IMR-90 (cell line): ENCODE data around the gene MACROD1. TPM values are rescaled to one million over a fixed set of nuclear protein-coding genes. Genes with fewer than 3 reads are reported as not detected.

Source experiments
- ATAC-seq: fragments of 200-7000 bp; cut with Tn5 transposase; 2 replicates; pipeline ENCODE4 v1.9.1; 2020; ENCODE audit warnings: low read depth, mild to moderate bottlenecking, moderate library complexity
- BruUV-seq: library from RNA; stranded (reverse); fragments of 400-500 nt; replicated peaks from 2 replicates; lab custom pipeline; 2021; lab: Mats Ljungman, UMichigan
- CTCF ChIA-PET: fragments of 300-600 bp; formaldehyde crosslinking; extraction: SDS; loops from one replicate; lab custom pipeline; 2021; ENCODE audit warnings: antibody characterized with exemption; lab: Yijun Ruan, JAX
- POLR2A ChIA-PET: fragments of 300-600 bp; sonication (Branson Sonifier 250); formaldehyde crosslinking; loops from one replicate; lab custom pipeline; 2022; ENCODE audit warnings: antibody characterized with exemption; ENCODE audit not compliant: unreplicated experiment; lab: Charles Lee
- DNase-seq: peaks from one replicate; pipeline ENCODE4 v3.0.0; 2013
- H2AFZ ChIP-seq: replicated peaks from 2 replicates; pipeline ENCODE3; 2013; ENCODE audit warnings: low read length, mild to moderate bottlenecking; ENCODE audit not compliant: poor library complexity
- H2AK5ac ChIP-seq: 2 replicates; pipeline ENCODE4 v1.6.1; 2013; ENCODE audit warnings: low read depth, low read length, inconsistent platforms
- H2AK9ac ChIP-seq: replicated peaks from 2 replicates; pipeline ENCODE3; 2013; ENCODE audit warnings: mild to moderate bottlenecking, low read depth, low read length, moderate library complexity; ENCODE audit not compliant: poor library complexity
- H2BK120ac ChIP-seq: 2 replicates; pipeline ENCODE4 v1.6.1; 2013; ENCODE audit warnings: low read depth, low read length, inconsistent platforms
- H2BK15ac ChIP-seq: 3 replicates; pipeline ENCODE4 v1.6.1; 2013; ENCODE audit warnings: low read depth, low read length, inconsistent platforms
- H2BK20ac ChIP-seq: 2 replicates; pipeline ENCODE4 v1.6.1; 2013; ENCODE audit warnings: low read depth, mild to moderate bottlenecking, inconsistent platforms, low read length, moderate library complexity
- H2BK5ac ChIP-seq: 2 replicates; pipeline ENCODE4 v1.6.1; 2013; ENCODE audit warnings: mild to moderate bottlenecking, low read depth, low read length, inconsistent platforms; ENCODE audit not compliant: poor library complexity, severe bottlenecking
- H3K14ac ChIP-seq: replicated peaks from 2 replicates; pipeline ENCODE4 v1.6.1; 2013; ENCODE audit warnings: low read depth, low read length, inconsistent platforms
- H3K18ac ChIP-seq: 2 replicates; pipeline ENCODE4 v1.6.1; 2013; ENCODE audit warnings: low read depth, low read length, control low read depth
- H3K23ac ChIP-seq: 2 replicates; pipeline ENCODE4 v1.6.1; 2013; ENCODE audit warnings: low read depth, low read length, inconsistent platforms
- H3K27ac ChIP-seq: 2 replicates; pipeline ENCODE4 v1.5.1; 2013; ENCODE audit warnings: mild to moderate bottlenecking, control low read depth, low read length; ENCODE audit not compliant: insufficient read depth
- H3K27me3 ChIP-seq: 2 replicates; pipeline ENCODE4 v1.6.1; 2013; ENCODE audit warnings: low read length; ENCODE audit not compliant: control insufficient read depth, insufficient read depth
- H3K36me3 ChIP-seq: 2 replicates; pipeline ENCODE4 v1.6.1; 2013; ENCODE audit warnings: low read length, mixed read lengths; ENCODE audit not compliant: control insufficient read depth, insufficient read depth
- H3K4ac ChIP-seq: 2 replicates; pipeline ENCODE4 v1.6.1; 2013; ENCODE audit warnings: low read depth, low read length, inconsistent platforms
- H3K4me1 ChIP-seq: 2 replicates; pipeline ENCODE4 v1.6.1; 2013; ENCODE audit warnings: low read length, mixed read lengths; ENCODE audit not compliant: control insufficient read depth, insufficient read depth
- H3K4me2 ChIP-seq: 2 replicates; pipeline ENCODE4 v1.6.1; 2013; ENCODE audit warnings: low read depth, mild to moderate bottlenecking, control low read depth, low read length, moderate library complexity
- H3K4me3 ChIP-seq: 2 replicates; pipeline ENCODE4 v1.5.1; 2013; ENCODE audit warnings: low read depth, mild to moderate bottlenecking, control low read depth, low read length, moderate library complexity; ENCODE audit not compliant: insufficient read depth
- H3K56ac ChIP-seq: 2 replicates; pipeline ENCODE4 v1.6.1; 2013; ENCODE audit warnings: low read length, inconsistent platforms; ENCODE audit not compliant: insufficient read depth; ENCODE audit errors: extremely low read depth
- H3K79me1 ChIP-seq, 2 experiments: 2 replicates each; pipeline ENCODE4 v1.6.1; 2013; ENCODE audit warnings: low read length in 2 of 2, inconsistent platforms in 1 of 2, low read depth in 1 of 2
- H3K9ac ChIP-seq: 2 replicates; pipeline ENCODE4 v1.6.1; 2013; ENCODE audit warnings: low read depth, low read length, control low read depth
- H3K9me1 ChIP-seq: 2 replicates; pipeline ENCODE4 v1.6.1; 2013; ENCODE audit warnings: low read length, inconsistent platforms; ENCODE audit not compliant: insufficient read depth
- H3K9me3 ChIP-seq: 2 replicates; pipeline ENCODE4 v1.6.1; 2013; ENCODE audit warnings: low read length; ENCODE audit not compliant: control insufficient read depth, insufficient read depth
- H4K20me1 ChIP-seq: 2 replicates; pipeline ENCODE4 v1.6.1; 2013; ENCODE audit warnings: low read length, inconsistent platforms; ENCODE audit not compliant: insufficient read depth
- H4K5ac ChIP-seq: 2 replicates; pipeline ENCODE4 v1.6.1; 2013; ENCODE audit warnings: mild to moderate bottlenecking, low read depth, low read length, control low read depth
- H4K8ac ChIP-seq, 2 experiments: 2 replicates each; pipeline ENCODE4 v1.6.1; 2013; ENCODE audit warnings: low read depth in 2 of 2, low read length in 2 of 2, control low read depth in 1 of 2, inconsistent platforms in 1 of 2
- H4K91ac ChIP-seq: 2 replicates; pipeline ENCODE4 v1.6.1; 2013; ENCODE audit warnings: low read depth, low read length, inconsistent platforms; ENCODE audit not compliant: insufficient read depth
- BHLHE40 ChIP-seq: fragments of 150-350 bp; IDR thresholded peaks from 2 replicates; pipeline ENCODE4 v1.6.1; 2016; ENCODE audit warnings: mild to moderate bottlenecking, low read depth, low read length
- MAFK ChIP-seq: IDR thresholded peaks from 2 replicates; pipeline ENCODE4 v1.6.1; 2012; ENCODE audit warnings: low read depth, low read length, improper control_type of control experiment
- MXI1 ChIP-seq: IDR thresholded peaks from 2 replicates; pipeline ENCODE4 v1.6.1; 2012; ENCODE audit warnings: low read depth, mild to moderate bottlenecking, low read length, moderate library complexity, borderline replicate concordance
- NFE2L2 ChIP-seq: fragments of 150-350 bp; IDR thresholded peaks from 2 replicates; pipeline ENCODE4 v1.6.1; 2016; ENCODE audit warnings: low read depth, mild to moderate bottlenecking, low read length
- POLR2A ChIP-seq: IDR thresholded peaks from 2 replicates; pipeline ENCODE4 v1.6.1; 2012; ENCODE audit warnings: mild to moderate bottlenecking, low read depth, low read length
- RAD21 ChIP-seq: IDR thresholded peaks from 2 replicates; pipeline ENCODE4 v1.6.1; 2012; ENCODE audit warnings: low read length, improper control_type of control experiment
- RCOR1 ChIP-seq: IDR thresholded peaks from 2 replicates; pipeline ENCODE4 v1.6.1; 2012; ENCODE audit warnings: mild to moderate bottlenecking, low read length, improper control_type of control experiment; ENCODE audit not compliant: insufficient replicate concordance
- RFX5 ChIP-seq: IDR thresholded peaks from 2 replicates; pipeline ENCODE4 v1.8.0; 2012; ENCODE audit warnings: low read depth, mild to moderate bottlenecking, low read length, moderate library complexity
- SMC3 ChIP-seq: fragments of 150-350 bp; IDR thresholded peaks from 2 replicates; pipeline ENCODE4 v1.6.1; 2016; ENCODE audit warnings: low read depth, mild to moderate bottlenecking, antibody characterized with exemption, low read length, moderate library complexity
- WGBS, 2 experiments: methylation state at CpG; one replicate each; pipeline versions ENCODE4 v1.1.5 to v1.1.7; 2013; ENCODE audit warnings: missing lambda C conversion rate in 2 of 2; ENCODE audit not compliant: insufficient read length in 1 of 2; ENCODE audit errors: extremely low coverage in 2 of 2; 5-methylcytosine and 5-hydroxymethylcytosine counted together
- dilution Hi-C: fragments of 300-500 bp; cut with HindIII; formaldehyde crosslinking; loops from one replicate; pipeline ENCODE4 v1.14.3; 2018; ENCODE audit warnings: low sequenced_read_pairs; ENCODE audit not compliant: unreplicated experiment
- in situ Hi-C: fragments of 300-500 bp; cut with MboI; formaldehyde crosslinking; loops from 3 replicates; pipeline ENCODE4 v1.14.3; 2019; ENCODE audit warnings: low sequenced_read_pairs, inconsistent platforms, mixed read lengths
- intact Hi-C: fragments of 100-400 bp; cut with micrococcal nuclease; formaldehyde crosslinking; loops from 2 replicates; pipeline ENCODE4 v1.10.0; 2022
- polyA plus RNA-seq, 3 experiments: library from polyadenylated mRNA; depleted of rRNA; stranded (reverse); fragments of >200 nt; gene quantifications; 2 replicates each; pipeline ENCODE4 v1.2.3, GENCODE V29; 2012; ENCODE audit warnings: low replicate concordance in 1 of 3
- total RNA-seq: library from RNA; depleted of rRNA; stranded (reverse); fragments of >200 nt; gene quantifications from 2 replicates; pipeline ENCODE4 v1.2.3, GENCODE V29; 2012
- TF ChIP-seq, protein P1 (sequence below): fragments of 150-350 bp; IDR thresholded peaks from 2 replicates; pipeline ENCODE4 v1.6.1; 2017; ENCODE audit warnings: mild to moderate bottlenecking, antibody characterized with exemption, low read length, low read depth
- TF ChIP-seq, protein P2 (sequence below): fragments of 150-350 bp; IDR thresholded peaks from 2 replicates; pipeline ENCODE4 v1.6.1; 2016; ENCODE audit warnings: low read depth, mild to moderate bottlenecking, low read length, moderate library complexity, borderline replicate concordance
- TF ChIP-seq, protein P3 (sequence below): conservative IDR thresholded peaks from 2 replicates; pipeline ENCODE4 v1.5.1; 2012; ENCODE audit warnings: mild to moderate bottlenecking, low read depth, low read length, improper control_type of control experiment

Gene MACROD1
- total and polyA plus RNA-seq, 2 of the 4 experiments (the other 2 are of a cell fraction) = 2.5 to 9.3 TPM

DNA sequence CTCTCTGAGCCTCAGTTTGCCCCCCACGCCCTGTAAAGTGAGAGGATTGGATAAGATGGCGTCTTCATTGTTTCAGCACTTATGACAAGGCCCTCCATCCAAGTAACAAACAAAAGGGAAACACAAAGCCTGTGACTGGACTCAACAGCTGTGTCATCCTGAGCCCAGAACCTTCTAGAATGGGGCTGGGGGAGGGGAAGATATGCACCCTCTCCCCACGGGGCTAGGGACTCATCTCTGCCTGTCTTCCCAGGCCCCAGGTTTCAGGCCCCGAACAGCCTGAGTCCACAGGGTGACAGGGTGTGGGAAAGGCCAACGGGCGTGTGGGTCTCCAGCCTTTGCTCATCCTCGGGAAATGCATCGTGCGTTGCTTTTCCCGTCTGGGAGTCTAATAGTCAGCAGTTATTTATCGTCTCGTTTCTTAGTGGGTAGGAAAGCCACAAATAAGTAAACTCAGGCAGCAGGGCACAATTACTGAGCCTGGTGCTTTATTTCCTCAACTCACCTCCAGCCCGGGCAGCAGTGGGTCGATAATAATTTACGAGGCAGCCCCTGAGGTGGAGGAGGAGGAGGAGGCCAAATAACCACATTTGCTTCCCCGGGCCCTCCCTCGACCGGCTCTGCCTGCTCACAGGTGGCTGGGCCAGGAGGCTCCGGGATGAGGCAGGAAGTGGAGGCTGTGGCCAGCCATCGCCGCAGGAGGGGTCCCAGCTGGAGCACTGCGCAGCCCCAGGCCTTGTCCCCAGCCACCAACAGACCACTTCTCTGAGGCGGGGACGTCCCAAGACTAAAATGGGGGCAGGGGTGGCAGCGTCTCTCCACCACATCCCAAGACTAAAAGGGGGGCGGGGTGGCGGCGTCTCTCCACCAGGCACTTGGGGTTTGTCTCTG lies 75.8 kb downstream of the MACROD1 start:
- POLR2A ChIA-PET = no interaction called here
- Histone ChIP-seq H3K79me1 (peaks cover 3 to 17% of the 10 kb centered on the region in 2 experiments; a peak in 2 of 4 replicates), H2BK120ac (peak overlapping the region; percentile 84), H2BK5ac (peak overlapping the region; percentile 22), H3K56ac (no peak overlapping the region), H4K91ac (peak overlapping the region; percentile 93), H2AFZ (no peak overlapping the region), H3K14ac (0 out of 2 replicates have a peak overlapping the region, but pooled peaks have one; percentile 4), H3K9ac (no peak overlapping the region), H3K4ac (peak overlapping the region; percentile 93), H3K4me2 (no peak overlapping the region), H3K23ac (no peak overlapping the region), H2AK9ac (peak overlapping the region; percentile 23), H3K27me3 (no peaks in the 10 kb centered on the region; the same call in 1 of the 2 replicates), H3K9me3 (no peaks in the 10 kb centered on the region), H2BK15ac (peak overlapping the region; percentile 6; the same call in 1 of the 3 replicates), H3K4me3 (no peak overlapping the region), H4K8ac (peak overlapping the region in 1 of 2 experiments; percentile 43; a peak in 2 of 4 replicates), H3K36me3 (no peaks in the 10 kb centered on the region), H3K18ac (no peak overlapping the region; the same call in 1 of the 2 replicates), H3K9me1 (peaks cover 14% of the 10 kb centered on the region), H4K20me1 (peaks cover 7% of the 10 kb centered on the region; the same call in 1 of the 2 replicates), H3K27ac (no peak overlapping the region), H4K5ac (no peak overlapping the region), H3K4me1 (peaks cover 26% of the 10 kb centered on the region), H2AK5ac (peak overlapping the region; percentile 66; the same call in 1 of the 2 replicates), H2BK20ac (peak overlapping the region; percentile 49; the same call in 1 of the 2 replicates)
- ATAC-seq = no peak
- dilution Hi-C loops (no loop called here), in situ Hi-C loops (no loop called here), intact Hi-C loops (no loop called here)
- DNase-seq = no peak
- TF ChIP-seq, protein P1, sequence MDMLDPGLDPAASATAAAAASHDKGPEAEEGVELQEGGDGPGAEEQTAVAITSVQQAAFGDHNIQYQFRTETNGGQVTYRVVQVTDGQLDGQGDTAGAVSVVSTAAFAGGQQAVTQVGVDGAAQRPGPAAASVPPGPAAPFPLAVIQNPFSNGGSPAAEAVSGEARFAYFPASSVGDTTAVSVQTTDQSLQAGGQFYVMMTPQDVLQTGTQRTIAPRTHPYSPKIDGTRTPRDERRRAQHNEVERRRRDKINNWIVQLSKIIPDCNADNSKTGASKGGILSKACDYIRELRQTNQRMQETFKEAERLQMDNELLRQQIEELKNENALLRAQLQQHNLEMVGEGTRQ = no peak
- TF ChIP-seq, protein P2, sequence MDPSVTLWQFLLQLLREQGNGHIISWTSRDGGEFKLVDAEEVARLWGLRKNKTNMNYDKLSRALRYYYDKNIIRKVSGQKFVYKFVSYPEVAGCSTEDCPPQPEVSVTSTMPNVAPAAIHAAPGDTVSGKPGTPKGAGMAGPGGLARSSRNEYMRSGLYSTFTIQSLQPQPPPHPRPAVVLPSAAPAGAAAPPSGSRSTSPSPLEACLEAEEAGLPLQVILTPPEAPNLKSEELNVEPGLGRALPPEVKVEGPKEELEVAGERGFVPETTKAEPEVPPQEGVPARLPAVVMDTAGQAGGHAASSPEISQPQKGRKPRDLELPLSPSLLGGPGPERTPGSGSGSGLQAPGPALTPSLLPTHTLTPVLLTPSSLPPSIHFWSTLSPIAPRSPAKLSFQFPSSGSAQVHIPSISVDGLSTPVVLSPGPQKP = no peak
- TF ChIP-seq RFX5 (no peak), RAD21 (no peak), BHLHE40 (no peak), MXI1 (no peak), NFE2L2 (no peak), POLR2A (no peak), RCOR1 (no peak), MAFK (no peak), SMC3 (no peak)
- TF ChIP-seq, protein P3, sequence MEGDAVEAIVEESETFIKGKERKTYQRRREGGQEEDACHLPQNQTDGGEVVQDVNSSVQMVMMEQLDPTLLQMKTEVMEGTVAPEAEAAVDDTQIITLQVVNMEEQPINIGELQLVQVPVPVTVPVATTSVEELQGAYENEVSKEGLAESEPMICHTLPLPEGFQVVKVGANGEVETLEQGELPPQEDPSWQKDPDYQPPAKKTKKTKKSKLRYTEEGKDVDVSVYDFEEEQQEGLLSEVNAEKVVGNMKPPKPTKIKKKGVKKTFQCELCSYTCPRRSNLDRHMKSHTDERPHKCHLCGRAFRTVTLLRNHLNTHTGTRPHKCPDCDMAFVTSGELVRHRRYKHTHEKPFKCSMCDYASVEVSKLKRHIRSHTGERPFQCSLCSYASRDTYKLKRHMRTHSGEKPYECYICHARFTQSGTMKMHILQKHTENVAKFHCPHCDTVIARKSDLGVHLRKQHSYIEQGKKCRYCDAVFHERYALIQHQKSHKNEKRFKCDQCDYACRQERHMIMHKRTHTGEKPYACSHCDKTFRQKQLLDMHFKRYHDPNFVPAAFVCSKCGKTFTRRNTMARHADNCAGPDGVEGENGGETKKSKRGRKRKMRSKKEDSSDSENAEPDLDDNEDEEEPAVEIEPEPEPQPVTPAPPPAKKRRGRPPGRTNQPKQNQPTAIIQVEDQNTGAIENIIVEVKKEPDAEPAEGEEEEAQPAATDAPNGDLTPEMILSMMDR = no peak
- CTCF ChIA-PET = no interaction called here
- no TSS peak for BruUV-seq
- no CpG with 5 or more reads among the region's 28 CpGs for WGBS, 2 experiments
